PFSK-1 (cell line): ENCODE data around the gene CALB2.

Source experiments
- FOXP2 ChIP-seq: optimal IDR thresholded peaks from 2 replicates; pipeline ENCODE3; 2011; ENCODE audit warnings: borderline replicate concordance, control low read depth, inconsistent platforms; ENCODE audit not compliant: insufficient read depth; ENCODE audit errors: extremely low read length, extremely low read depth
- POLR2AphosphoS5 ChIP-seq: IDR thresholded peaks from 2 replicates; pipeline ENCODE4 v1.6.1; 2012; ENCODE audit warnings: low read depth, mild to moderate bottlenecking, control low read depth, low read length, moderate library complexity
- REST ChIP-seq, 2 experiments: IDR thresholded peaks; 2 replicates each; pipeline versions ENCODE4 v1.6.1 to v1.8.0; 2011 to 2012; ENCODE audit warnings: low read depth in 2 of 2, low read length in 2 of 2, control low read depth in 1 of 2, inconsistent platforms in 1 of 2, mild to moderate bottlenecking in 1 of 2, moderate library complexity in 1 of 2; ENCODE audit not compliant: insufficient read depth in 1 of 2
- SIN3A ChIP-seq: IDR thresholded peaks from 2 replicates; pipeline ENCODE4 v1.6.1; 2012; ENCODE audit warnings: mild to moderate bottlenecking, low read length, moderate library complexity, borderline replicate concordance; ENCODE audit not compliant: insufficient read depth
- TAF1 ChIP-seq: IDR thresholded peaks from 2 replicates; pipeline ENCODE4 v1.6.1; 2012; ENCODE audit warnings: low read length, control low read depth, borderline replicate concordance; ENCODE audit not compliant: insufficient read depth

Gene CALB2

GRCh38 chr16:71413341-71413740 is 54.8 kb downstream of the CALB2 start:
- no peak for TF ChIP-seq REST (IDR thresholded peaks at IDR 0.05; ENCODE audit: insufficient read depth in 1 of 2, low read depth in 2 of 2, low read length in 2 of 2)
- TF ChIP-seq FOXP2: no peak
- TF ChIP-seq SIN3A: no peak
- TF ChIP-seq TAF1: no peak
- no peak for TF ChIP-seq POLR2AphosphoS5

GRCh38 chr16:71414038-71414437 is 55.5 kb downstream of the CALB2 start:
- TF ChIP-seq FOXP2 (no peak), POLR2AphosphoS5 (no peak), REST (IDR thresholded peaks at IDR 0.05; ENCODE audit: insufficient read depth in 1 of 2, low read depth in 2 of 2, low read length in 2 of 2) (no peak), SIN3A (no peak), TAF1 (no peak)

- TF ChIP-seq SIN3A (no peak), POLR2AphosphoS5 (no peak), FOXP2 (no peak), REST (IDR thresholded peaks at IDR 0.05; ENCODE audit: insufficient read depth in 1 of 2, low read depth in 2 of 2, low read length in 2 of 2) (no peak)
Observed at GRCh38 chr16:71421911-71422310, 63.4 kb downstream of the CALB2 start.

- TF ChIP-seq POLR2AphosphoS5 (no peak), SIN3A (no peak), TAF1 (no peak), FOXP2 (no peak), REST (IDR thresholded peaks at IDR 0.05; ENCODE audit: insufficient read depth in 1 of 2, low read depth in 2 of 2, low read length in 2 of 2) (no peak)
Observed at GRCh38 chr16:71423016-71423415, 64.5 kb downstream of the CALB2 start.

- no peak for TF ChIP-seq FOXP2
- no peak for TF ChIP-seq SIN3A
- no peak for TF ChIP-seq TAF1
- TF ChIP-seq REST (IDR thresholded peaks at IDR 0.05; ENCODE audit: insufficient read depth in 1 of 2, low read depth in 2 of 2, low read length in 2 of 2): no peak
- TF ChIP-seq POLR2AphosphoS5: no peak
Observed at GRCh38 chr16:71423865-71424264, 65.3 kb downstream of the CALB2 start.
